GM18526 (cell line): Measurements from ENCODE around the gene DLG2.

ENCODE experiments used
- POLR2A ChIP-seq: IDR thresholded peaks from 3 replicates; pipeline ENCODE4 v1.6.1; 2011; ENCODE audit not compliant: insufficient read length; ENCODE audit errors: extremely low read depth

DLG2 gene

GRCh38 chr11:84865257-84865656 lies 761.9 kb downstream of the DLG2 start:
- TF ChIP-seq POLR2A, result no peak

GRCh38 chr11:84857746-84858145 lies 769.4 kb downstream of the DLG2 start:
- TF ChIP-seq POLR2A, result no peak

DNA sequence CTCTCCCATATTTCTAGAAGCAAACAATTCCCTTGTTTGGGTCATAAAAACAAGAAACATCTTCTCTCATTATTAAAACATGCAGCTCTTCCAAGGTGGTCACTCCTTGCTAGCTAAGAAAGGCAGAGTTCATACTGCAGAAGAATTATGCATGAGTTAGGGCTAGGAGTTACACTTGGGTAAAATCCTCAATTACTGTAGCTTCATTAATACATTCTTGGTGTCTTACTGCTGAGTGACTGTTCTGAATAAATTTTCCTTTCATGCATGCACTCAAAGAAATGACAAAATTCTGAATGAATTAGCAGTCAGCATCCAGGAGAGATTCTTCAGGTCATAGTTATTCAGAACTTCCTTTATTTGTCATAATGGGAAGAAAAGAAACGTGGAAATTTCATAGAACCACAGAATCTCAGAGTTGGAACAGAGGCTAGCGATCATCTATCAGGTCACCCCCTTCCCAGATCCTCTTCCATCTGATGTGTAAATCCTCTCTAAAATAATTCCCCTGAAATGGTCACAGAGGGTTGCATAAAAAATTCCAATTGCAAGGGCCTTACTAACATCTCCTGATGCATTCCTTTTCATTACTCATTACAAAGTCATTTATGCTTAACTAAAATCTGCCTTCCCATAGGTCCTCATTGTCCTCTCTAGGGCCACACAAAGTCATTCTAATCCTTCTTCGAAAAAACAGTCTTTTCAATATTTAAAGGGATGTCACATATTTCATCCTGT lies 771.5 kb downstream of the DLG2 start:
- no peak for TF ChIP-seq POLR2A

GRCh38 chr11:84854498-84854880 lies 772.7 kb downstream of the DLG2 start:
- no peak for TF ChIP-seq POLR2A

GRCh38 chr11:84853841-84854497 lies 773.2 kb downstream of the DLG2 start:
- no peak for TF ChIP-seq POLR2A

GRCh38 chr11:84847842-84848241 lies 779.3 kb downstream of the DLG2 start:
- TF ChIP-seq POLR2A, result no peak

- TF ChIP-seq POLR2A, result no peak
Observed at GRCh38 chr11:84837402-84838069, 789.6 kb downstream of the DLG2 start.

DNA sequence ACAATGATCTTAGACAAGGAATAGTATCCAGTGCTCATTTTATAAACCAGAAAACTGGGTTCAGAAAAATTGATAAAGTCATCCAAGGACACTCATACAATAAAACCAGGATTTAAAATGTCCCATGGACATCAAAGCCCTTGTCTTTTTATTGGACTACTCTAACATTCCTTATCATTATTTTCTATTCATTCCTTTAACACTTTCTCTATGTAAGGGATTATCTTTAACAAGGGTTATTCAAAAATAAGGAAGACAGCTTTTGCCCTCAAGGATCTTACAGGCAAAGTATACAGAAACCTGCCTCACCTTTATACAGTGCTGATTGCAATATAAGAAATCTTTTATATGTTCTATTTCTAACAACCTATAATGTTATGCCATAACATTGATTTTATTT lies 790.8 kb downstream of the DLG2 start:
- no peak for TF ChIP-seq POLR2A

DNA sequence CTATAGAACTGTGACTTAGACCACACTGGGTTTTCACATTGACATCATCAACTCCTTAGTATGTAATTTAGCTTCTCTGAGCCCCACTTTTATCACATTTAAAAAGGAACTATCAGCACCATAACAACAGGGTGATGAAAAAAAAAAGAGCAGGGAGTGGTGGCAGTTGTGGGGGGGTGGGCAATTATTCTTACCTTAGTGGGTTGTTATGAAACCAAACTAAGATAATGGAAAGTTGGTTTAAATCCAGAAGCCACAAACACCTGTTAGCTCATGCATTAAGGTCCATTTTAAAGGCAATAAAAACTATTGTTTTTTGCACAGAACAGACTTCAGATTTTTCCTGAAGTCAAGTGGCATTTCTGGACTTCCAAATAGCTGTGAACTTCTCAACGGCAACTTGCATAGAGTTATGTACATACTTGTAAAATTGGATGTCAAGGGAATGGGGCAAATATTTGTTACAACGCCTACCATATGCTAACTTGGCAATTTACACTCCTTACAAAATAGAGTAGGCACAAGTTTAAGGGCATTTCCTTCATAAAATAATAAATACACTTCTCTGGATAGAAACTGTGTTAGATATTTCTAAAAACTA lies 793.6 kb downstream of the DLG2 start:
- no peak for TF ChIP-seq POLR2A

- TF ChIP-seq POLR2A, result no peak
Observed at GRCh38 chr11:84830372-84830771, 796.8 kb downstream of the DLG2 start.

DNA sequence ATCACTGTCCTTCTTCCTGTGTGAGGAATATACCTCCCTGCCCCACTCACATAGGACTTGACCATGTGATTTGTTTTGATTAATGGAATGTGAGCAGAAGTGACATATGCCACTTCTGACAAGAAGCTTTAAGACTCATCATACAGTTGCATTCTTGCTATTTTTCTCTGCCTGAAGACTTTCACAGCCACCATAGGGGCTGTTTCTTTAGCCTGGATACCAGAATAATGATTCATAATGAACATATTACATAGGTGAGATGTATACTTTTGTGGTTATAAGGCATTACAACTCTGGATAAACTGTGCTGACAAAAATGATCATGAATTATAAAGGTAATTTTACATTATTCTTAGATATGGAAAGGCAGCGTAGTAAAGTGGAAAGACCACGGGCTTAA lies 798.0 kb downstream of the DLG2 start:
- TF ChIP-seq POLR2A, result no peak

DNA sequence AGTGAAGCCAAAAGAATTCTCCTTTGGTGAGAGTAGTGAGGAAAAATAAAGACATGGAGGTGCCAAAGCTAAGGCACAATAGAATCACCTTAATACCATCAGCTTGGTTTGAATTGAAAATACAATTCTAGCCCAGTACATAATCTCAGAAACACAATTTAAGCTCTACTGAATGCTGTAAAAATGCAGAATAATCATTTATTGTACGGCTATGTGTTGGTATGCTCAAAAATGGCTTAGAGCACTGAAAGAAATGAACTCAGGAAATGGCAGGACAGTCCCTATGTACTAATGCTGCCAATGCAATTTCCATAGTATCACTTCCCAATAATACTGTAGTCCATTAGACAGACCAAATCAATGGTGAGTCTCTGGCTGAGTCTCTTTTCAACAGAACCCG lies 798.5 kb downstream of the DLG2 start:
- no peak for TF ChIP-seq POLR2A

DNA sequence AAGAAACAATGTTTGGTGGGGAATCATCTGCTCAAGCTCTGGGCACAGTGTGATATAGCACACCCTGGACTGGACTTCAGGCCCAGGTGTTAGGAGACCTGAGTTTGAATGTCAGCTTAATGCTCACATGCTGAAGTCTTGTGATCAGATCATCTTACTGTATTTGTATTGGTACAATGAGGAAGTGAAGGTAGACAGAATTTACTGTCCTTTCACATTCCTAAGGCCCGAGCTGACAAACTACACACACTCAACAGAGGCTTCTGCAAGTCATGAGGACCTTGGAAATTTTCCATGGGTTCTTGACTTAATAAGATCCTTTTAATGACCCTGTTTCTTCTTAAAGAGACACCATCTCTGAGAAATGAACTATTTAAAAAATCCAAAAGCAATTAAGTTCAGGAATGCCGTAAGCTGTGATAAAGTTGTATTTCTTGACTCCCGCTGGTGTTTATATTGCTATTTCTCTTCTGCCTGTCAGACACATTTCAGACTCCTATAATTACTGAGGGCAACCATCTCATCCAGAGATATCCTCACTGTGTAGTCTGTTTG lies 802.0 kb downstream of the DLG2 start:
- TF ChIP-seq POLR2A, result no peak

- TF ChIP-seq POLR2A, result no peak
Observed at GRCh38 chr11:84824624-84825023, 802.5 kb downstream of the DLG2 start.

DNA sequence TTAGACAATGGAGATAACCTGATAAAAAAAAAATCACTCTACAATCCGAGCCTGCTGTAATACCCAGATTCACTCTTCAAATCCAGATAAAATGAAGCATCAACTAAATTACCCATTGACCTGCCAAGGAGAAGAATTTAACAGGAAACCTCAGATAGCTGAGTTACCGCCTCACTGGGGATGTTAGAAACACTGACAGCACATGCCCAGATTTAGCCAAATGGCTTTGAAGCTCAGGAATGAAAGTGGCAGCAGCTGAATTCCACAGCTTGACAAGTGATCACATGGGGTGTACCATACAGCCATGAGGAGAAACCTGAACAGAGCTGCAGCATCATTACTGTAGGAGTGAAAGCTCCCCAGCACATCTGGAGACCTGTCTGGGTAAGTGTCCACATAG lies 807.6 kb downstream of the DLG2 start:
- no peak for TF ChIP-seq POLR2A

DNA sequence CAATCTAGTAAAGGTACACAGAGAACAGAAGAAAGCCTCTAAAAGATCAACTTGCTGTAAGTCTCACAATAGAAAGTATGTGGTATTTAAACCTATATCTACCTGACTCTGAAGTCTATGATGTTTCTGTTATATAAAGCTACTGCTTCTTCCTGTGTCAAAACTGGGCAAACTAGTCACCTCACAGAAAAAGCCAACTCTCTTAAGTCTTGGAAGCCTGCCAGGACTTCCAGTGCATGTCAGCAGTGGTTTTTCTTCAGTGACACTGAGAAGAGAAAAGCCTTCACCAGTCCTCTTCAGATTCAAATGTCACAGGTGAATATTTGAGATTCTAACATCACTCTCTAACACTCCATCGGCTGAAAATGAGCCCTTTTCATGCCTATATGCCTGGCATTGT lies 808.0 kb downstream of the DLG2 start:
- TF ChIP-seq POLR2A, result no peak
